Neuronal stem cell (in vitro differentiated cells): ENCODE measurements around the gene POGZ.

ENCODE experiments used
- DNase-seq: peaks from one replicate; pipeline ENCODE4 v3.0.0-alpha.2; 2013; ENCODE audit warnings: low spot score
- H2AFZ ChIP-seq: one replicate; pipeline ENCODE4 v1.6.1; 2013; ENCODE audit warnings: mild to moderate bottlenecking, low read length, inconsistent platforms
- H2AK5ac ChIP-seq: 2 replicates; pipeline ENCODE4 v1.6.1; 2013; ENCODE audit warnings: low read depth, mild to moderate bottlenecking, inconsistent platforms, low read length, moderate library complexity, mixed read lengths
- H2BK120ac ChIP-seq: 2 replicates; pipeline ENCODE4 v1.6.1; 2013; ENCODE audit warnings: low read depth, mild to moderate bottlenecking, inconsistent platforms, low read length, moderate library complexity, mixed read lengths
- H2BK12ac ChIP-seq: one replicate; pipeline ENCODE4 v1.6.1; 2013; ENCODE audit warnings: low read length, inconsistent platforms
- H2BK15ac ChIP-seq: 2 replicates; pipeline ENCODE4 v1.6.1; 2013; ENCODE audit warnings: mild to moderate bottlenecking, low read length, inconsistent platforms, mixed read lengths
- H2BK5ac ChIP-seq: one replicate; pipeline ENCODE4 v1.6.1; 2013; ENCODE audit warnings: inconsistent platforms, mild to moderate bottlenecking, low read length, moderate library complexity
- H3K14ac ChIP-seq: one replicate; pipeline ENCODE4 v1.6.1; 2013; ENCODE audit warnings: low read length, inconsistent platforms
- H3K18ac ChIP-seq: 2 replicates; pipeline ENCODE4 v1.6.1; 2013; ENCODE audit warnings: low read length, inconsistent platforms
- H3K23ac ChIP-seq: 2 replicates; pipeline ENCODE4 v1.6.1; 2013; ENCODE audit warnings: low read depth, mild to moderate bottlenecking, mixed read lengths, low read length, inconsistent platforms; ENCODE audit not compliant: poor library complexity
- H3K27ac ChIP-seq: replicated peaks from 3 replicates; pipeline ENCODE4 v1.5.1; 2013; ENCODE audit warnings: low read length, inconsistent platforms
- H3K27me3 ChIP-seq, 3 experiments: 2 replicates each; pipeline ENCODE4 v1.6.1; 2013; ENCODE audit warnings: low read length in 3 of 3, mild to moderate bottlenecking in 2 of 3, inconsistent platforms in 1 of 3, low read depth in 1 of 3, mixed read lengths in 1 of 3, moderate library complexity in 1 of 3; ENCODE audit not compliant: control insufficient read depth in 3 of 3, insufficient read depth in 3 of 3
- H3K36me3 ChIP-seq, 2 donors: replicated peaks in 1 of 2; 2 replicates each; pipeline ENCODE4 v1.6.1; 2013; ENCODE audit warnings: low read length in 2 of 2; ENCODE audit not compliant: control insufficient read depth in 2 of 2, insufficient read depth in 2 of 2
- H3K4ac ChIP-seq: 2 replicates; pipeline ENCODE4 v1.6.1; 2013; ENCODE audit warnings: inconsistent platforms, mild to moderate bottlenecking, low read length, moderate library complexity
- H3K4me1 ChIP-seq, 2 donors: 1 replicate in 1 of 2; 2 replicates in 1 of 2; pipeline ENCODE4 v1.6.1; 2013; ENCODE audit warnings: low read length in 2 of 2, low read depth in 1 of 2; ENCODE audit not compliant: control insufficient read depth in 2 of 2, insufficient read depth in 1 of 2
- H3K4me2 ChIP-seq: one replicate; pipeline ENCODE4 v1.6.1; 2013; ENCODE audit warnings: mild to moderate bottlenecking, low read length, inconsistent platforms; ENCODE audit not compliant: insufficient read depth, poor library complexity, severe bottlenecking
- H3K4me3 ChIP-seq, 2 donors: 2 replicates each; pipeline ENCODE4 v1.5.1; 2013; ENCODE audit warnings: low read length in 2 of 2, mild to moderate bottlenecking in 2 of 2, inconsistent platforms in 1 of 2, moderate library complexity in 1 of 2
- H3K79me1 ChIP-seq: one replicate; pipeline ENCODE4 v1.6.1; 2013; ENCODE audit warnings: low read depth, mild to moderate bottlenecking, inconsistent platforms, low read length, moderate library complexity
- H3K9ac ChIP-seq: one replicate; pipeline ENCODE4 v1.6.1; 2013; ENCODE audit warnings: mild to moderate bottlenecking, low read depth, low read length, inconsistent platforms; ENCODE audit not compliant: poor library complexity
- H3K9me3 ChIP-seq, 2 donors: replicated peaks in 1 of 2; 2 replicates each; pipeline versions ENCODE3 to v1.6.1; 2013; ENCODE audit warnings: low read length in 2 of 2, mild to moderate bottlenecking in 2 of 2, inconsistent platforms in 1 of 2, low read depth in 1 of 2, mixed read lengths in 1 of 2, moderate library complexity in 1 of 2; ENCODE audit not compliant: control insufficient read depth in 2 of 2, insufficient read depth in 1 of 2
- H4K8ac ChIP-seq: one replicate; pipeline ENCODE4 v1.6.1; 2013; ENCODE audit warnings: low read depth, mild to moderate bottlenecking, inconsistent platforms, low read length, moderate library complexity
- H4K91ac ChIP-seq: one replicate; pipeline ENCODE4 v1.6.1; 2013; ENCODE audit warnings: low read length, low read depth, mild to moderate bottlenecking, inconsistent platforms; ENCODE audit not compliant: poor library complexity
- WGBS, 2 donors: extraction: QIAGEN DNeasy Blood & Tissue Kit; methylation state at CpG; one replicate each; pipeline ENCODE4 v1.1.7; 2013; ENCODE audit warnings: missing lambda C conversion rate in 2 of 2, mixed read lengths in 1 of 2; ENCODE audit not compliant: insufficient read length in 2 of 2, insufficient replicate concordance in 1 of 2; ENCODE audit errors: extremely low coverage in 2 of 2; 5-methylcytosine and 5-hydroxymethylcytosine counted together

POGZ gene

GRCh38 chr1:151492120-151492519 is 32.8 kb upstream of the POGZ start:
- H3K4me3 ChIP-seq, result no peak overlapping the region
- WGBS, 2 donors, result no CpG with 5 or more reads among the region's 1 CpG
- H3K4me1 ChIP-seq, result peaks cover 3 to 7% of the 10 kb centered on the region in 2 donors
- no peak overlapping the region for H3K4ac ChIP-seq
- no peak overlapping the region for H3K14ac ChIP-seq
- no peaks in the 10 kb centered on the region for H3K36me3 ChIP-seq
- H3K4me2 ChIP-seq, result no peak overlapping the region
- H2BK120ac ChIP-seq, result no peak overlapping the region
- no peak overlapping the region for H4K91ac ChIP-seq
- H3K23ac ChIP-seq, result no peak overlapping the region
- no peak overlapping the region for H2AK5ac ChIP-seq
- no peak overlapping the region for H2BK5ac ChIP-seq
- H4K8ac ChIP-seq, result no peak overlapping the region
- no peaks in the 10 kb centered on the region for H3K9me3 ChIP-seq
- DNase-seq, result no peak
- no peak overlapping the region for H2BK15ac ChIP-seq
- H3K9ac ChIP-seq, result no peak overlapping the region
- H3K18ac ChIP-seq, result no peak overlapping the region
- H3K79me1 ChIP-seq, result no peaks in the 10 kb centered on the region
- H3K27ac ChIP-seq, result no peak overlapping the region
- H3K27me3 ChIP-seq, result peaks cover 0 to 2% (median 0%) of the 10 kb centered on the region in 3 experiments
- H2BK12ac ChIP-seq, result no peak overlapping the region
- H2AFZ ChIP-seq, result no peak overlapping the region

GRCh38 chr1:151491641-151492040 is 32.3 kb upstream of the POGZ start:
- Histone ChIP-seq H3K9ac (no peak overlapping the region), H3K18ac (no peak overlapping the region), H3K4me3 (no peak overlapping the region), H3K4me1 (peaks cover 3 to 7% of the 10 kb centered on the region in 2 donors), H4K8ac (no peak overlapping the region), H2AFZ (no peak overlapping the region), H2BK15ac (no peak overlapping the region), H2AK5ac (no peak overlapping the region), H3K4me2 (no peak overlapping the region), H3K36me3 (no peaks in the 10 kb centered on the region), H2BK12ac (no peak overlapping the region), H3K14ac (no peak overlapping the region), H3K4ac (no peak overlapping the region), H2BK120ac (no peak overlapping the region), H4K91ac (no peak overlapping the region), H3K9me3 (no peaks in the 10 kb centered on the region), H3K23ac (no peak overlapping the region), H2BK5ac (no peak overlapping the region), H3K79me1 (no peaks in the 10 kb centered on the region), H3K27ac (no peak overlapping the region), H3K27me3 (peaks cover 0 to 2% (median 0%) of the 10 kb centered on the region in 3 experiments)
- no CpG with 5 or more reads among the region's 5 CpGs for WGBS, 2 donors
- no peak for DNase-seq

GRCh38 chr1:151486557-151486956 is 27.3 kb upstream of the POGZ start:
- Histone ChIP-seq H3K4ac (no peak overlapping the region), H4K91ac (no peak overlapping the region), H3K36me3 (no peaks in the 10 kb centered on the region), H2AFZ (no peak overlapping the region), H3K9ac (no peak overlapping the region), H2BK12ac (no peak overlapping the region), H3K79me1 (no peaks in the 10 kb centered on the region), H3K23ac (no peak overlapping the region), H3K27me3 (no peaks in the 10 kb centered on the region), H3K4me2 (no peak overlapping the region), H2BK5ac (no peak overlapping the region), H3K4me3 (no peak overlapping the region), H3K9me3 (no peaks in the 10 kb centered on the region), H2BK15ac (no peak overlapping the region), H2BK120ac (no peak overlapping the region), H3K14ac (no peak overlapping the region), H2AK5ac (no peak overlapping the region), H3K4me1 (no peaks in the 10 kb centered on the region), H3K18ac (no peak overlapping the region), H3K27ac (no peak overlapping the region), H4K8ac (no peak overlapping the region)
- no CpG with 5 or more reads among the region's 1 CpG for WGBS, 2 donors
- DNase-seq, result no peak

- H3K36me3 ChIP-seq, result no peaks in the 10 kb centered on the region
- DNase-seq, result no peak
- no peak overlapping the region for H3K14ac ChIP-seq
- H4K91ac ChIP-seq, result no peak overlapping the region
- no peak overlapping the region for H2BK5ac ChIP-seq
- no peak overlapping the region for H4K8ac ChIP-seq
- H3K4me3 ChIP-seq, result no peak overlapping the region
- no peaks in the 10 kb centered on the region for H3K4me1 ChIP-seq
- H3K18ac ChIP-seq, result no peak overlapping the region
- H3K23ac ChIP-seq, result no peak overlapping the region
- no peak overlapping the region for H3K9ac ChIP-seq
- H3K4me2 ChIP-seq, result no peak overlapping the region
- no peak overlapping the region for H2BK15ac ChIP-seq
- no CpG with 5 or more reads among the region's 5 CpGs for WGBS, 2 donors
- H2AK5ac ChIP-seq, result no peak overlapping the region
- no peak overlapping the region for H2AFZ ChIP-seq
- H3K79me1 ChIP-seq, result no peaks in the 10 kb centered on the region
- no peaks in the 10 kb centered on the region for H3K9me3 ChIP-seq
- H3K27ac ChIP-seq, result no peak overlapping the region
- no peaks in the 10 kb centered on the region for H3K27me3 ChIP-seq
- H2BK12ac ChIP-seq, result no peak overlapping the region
- H2BK120ac ChIP-seq, result no peak overlapping the region
- no peak overlapping the region for H3K4ac ChIP-seq
These were observed 26.5 kb upstream of the POGZ start for GRCh38 chr1:151485685-151486255.
